ENCODE measurements around the gene SMYD3. TPM values are rescaled to one million over a fixed set of nuclear protein-coding genes. Genes with fewer than 3 reads are reported as not detected.

The SMYD3 gene
- total and polyA plus RNA-seq, 2 of the 13 experiments (the other 11 are each of a cell fraction or from before 2014, with no cell fraction given) = 27.7 to 35.8 TPM

DNA sequence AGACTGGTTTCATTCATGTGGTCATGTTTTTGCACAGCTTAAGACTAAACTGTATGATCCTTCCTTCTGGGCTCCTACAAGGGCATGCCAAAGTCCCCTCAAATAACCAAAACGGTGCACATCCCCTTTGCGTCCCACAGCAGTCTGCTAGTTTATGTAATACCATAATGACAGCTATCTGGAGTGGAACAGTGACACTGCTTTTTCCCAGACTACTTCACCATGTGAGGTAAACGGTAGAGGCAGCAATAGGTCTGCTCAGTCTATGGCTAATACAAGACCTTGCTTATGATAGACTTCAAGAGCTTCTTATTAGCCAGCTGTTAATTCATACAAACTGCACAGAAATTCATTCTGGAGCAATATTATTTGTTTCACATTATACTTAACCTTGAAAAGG lies 395.5 kb downstream of the SMYD3 start:
- WGBS (ENCODE audit: low lambda C conversion rate) = 97% methylated on average over 3 of the region's 3 CpGs
- Histone ChIP-seq H3K27ac (ENCODE audit: extremely low read length, insufficient read depth, low read length) (no peak overlapping the region), H3K36me3 (replicated peaks in 1 of 2; ENCODE audit: control insufficient read depth in 1 of 2, insufficient read depth in 2 of 2, low read length in 2 of 2) (no peaks in the 10 kb centered on the region), H3K9me3 (ENCODE audit: low read length) (no peaks in the 10 kb centered on the region), H3K27me3 (ENCODE audit: control insufficient read depth in 1 of 2, insufficient read depth in 2 of 2, low read length in 2 of 2) (no peaks in the 10 kb centered on the region), H3K9ac (ENCODE audit: insufficient read depth, low read depth, low read length) (no peak overlapping the region), H3K79me2 (ENCODE audit: insufficient read depth, low read length) (no peaks in the 10 kb centered on the region), H4K20me1 (ENCODE audit: insufficient read depth, low read length) (no peaks in the 10 kb centered on the region), H3K4me1 (ENCODE audit: insufficient read depth, low read length) (peaks cover 11% of the 10 kb centered on the region), H3K4me3 (replicated peaks in 1 of 3; ENCODE audit: insufficient read depth in 1 of 3, low read depth in 2 of 3, low read length in 3 of 3) (no peak overlapping the region), H3K4me2 (ENCODE audit: low read depth, low read length) (no peak overlapping the region), H2AFZ (ENCODE audit: low read length) (no peak overlapping the region)
- no peak for DNase-seq (ENCODE audit: low spot score)
- no peak for FAIRE-seq
- no peak for ATAC-seq
- BruUV-seq (replicated peaks) = no TSS peak
- POLR2A ChIA-PET = no interaction called here
- TF ChIP-seq ZNF780A (CRISPR knock-in tag; IDR thresholded peaks at IDR 0.05) = no peak
- TF ChIP-seq PCBP2 (optimal IDR thresholded peaks at IDR 0.05; ENCODE audit: low read depth, low read length, poor library complexity, severe bottlenecking) = no peak
- TF ChIP-seq HDAC1 (CRISPR knock-in tag; IDR thresholded peaks at IDR 0.05) = no peak
- TF ChIP-seq, protein P1, sequence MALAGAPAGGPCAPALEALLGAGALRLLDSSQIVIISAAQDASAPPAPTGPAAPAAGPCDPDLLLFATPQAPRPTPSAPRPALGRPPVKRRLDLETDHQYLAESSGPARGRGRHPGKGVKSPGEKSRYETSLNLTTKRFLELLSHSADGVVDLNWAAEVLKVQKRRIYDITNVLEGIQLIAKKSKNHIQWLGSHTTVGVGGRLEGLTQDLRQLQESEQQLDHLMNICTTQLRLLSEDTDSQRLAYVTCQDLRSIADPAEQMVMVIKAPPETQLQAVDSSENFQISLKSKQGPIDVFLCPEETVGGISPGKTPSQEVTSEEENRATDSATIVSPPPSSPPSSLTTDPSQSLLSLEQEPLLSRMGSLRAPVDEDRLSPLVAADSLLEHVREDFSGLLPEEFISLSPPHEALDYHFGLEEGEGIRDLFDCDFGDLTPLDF (CRISPR knock-in tag; IDR thresholded peaks at IDR 0.05) = no peak
- no peak for TF ChIP-seq NFRKB (IDR thresholded peaks at IDR 0.05)
- TF ChIP-seq PAF1 (CRISPR knock-in tag; IDR thresholded peaks at IDR 0.05) = no peak
- TF ChIP-seq ZNF484 (CRISPR knock-in tag; IDR thresholded peaks at IDR 0.05; ENCODE audit: borderline replicate concordance, low read depth) = no peak
- TF ChIP-seq NONO (IDR thresholded peaks at IDR 0.05) = no peak
- TF ChIP-seq NONO (CRISPR knock-in tag; conservative IDR thresholded peaks at IDR 0.05) = no peak
- TF ChIP-seq ZNF232 (CRISPR knock-in tag; IDR thresholded peaks at IDR 0.05; ENCODE audit: borderline replicate concordance) = no peak
- TF ChIP-seq TARDBP (CRISPR knock-in tag; IDR thresholded peaks at IDR 0.05) = no peak
- TF ChIP-seq, protein P2, sequence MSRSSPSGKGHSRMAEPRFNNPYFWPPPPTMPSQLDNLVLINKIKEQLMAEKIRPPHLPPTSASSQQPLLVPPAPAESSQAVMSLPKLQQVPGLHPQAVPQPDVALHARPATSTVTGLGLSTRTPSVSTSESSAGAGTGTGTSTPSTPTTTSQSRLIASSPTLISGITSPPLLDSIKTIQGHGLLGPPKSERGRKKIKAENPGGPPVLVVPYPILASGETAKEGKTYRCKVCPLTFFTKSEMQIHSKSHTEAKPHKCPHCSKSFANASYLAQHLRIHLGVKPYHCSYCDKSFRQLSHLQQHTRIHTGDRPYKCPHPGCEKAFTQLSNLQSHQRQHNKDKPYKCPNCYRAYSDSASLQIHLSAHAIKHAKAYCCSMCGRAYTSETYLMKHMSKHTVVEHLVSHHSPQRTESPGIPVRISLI (CRISPR knock-in tag; IDR thresholded peaks at IDR 0.05; ENCODE audit: borderline replicate concordance) = no peak
- no peak for TF ChIP-seq NCOA1 (CRISPR knock-in tag; IDR thresholded peaks at IDR 0.05)
- no peak for TF ChIP-seq NPAS2 (CRISPR knock-in tag; IDR thresholded peaks at IDR 0.05; ENCODE audit: borderline replicate concordance)
- no peak for TF ChIP-seq ZNF180 (CRISPR knock-in tag; IDR thresholded peaks at IDR 0.05; ENCODE audit: borderline replicate concordance, low read depth)
- TF ChIP-seq KLF12 (CRISPR knock-in tag; IDR thresholded peaks at IDR 0.05; ENCODE audit: borderline replicate concordance) = no peak
- TF ChIP-seq, protein P3, sequence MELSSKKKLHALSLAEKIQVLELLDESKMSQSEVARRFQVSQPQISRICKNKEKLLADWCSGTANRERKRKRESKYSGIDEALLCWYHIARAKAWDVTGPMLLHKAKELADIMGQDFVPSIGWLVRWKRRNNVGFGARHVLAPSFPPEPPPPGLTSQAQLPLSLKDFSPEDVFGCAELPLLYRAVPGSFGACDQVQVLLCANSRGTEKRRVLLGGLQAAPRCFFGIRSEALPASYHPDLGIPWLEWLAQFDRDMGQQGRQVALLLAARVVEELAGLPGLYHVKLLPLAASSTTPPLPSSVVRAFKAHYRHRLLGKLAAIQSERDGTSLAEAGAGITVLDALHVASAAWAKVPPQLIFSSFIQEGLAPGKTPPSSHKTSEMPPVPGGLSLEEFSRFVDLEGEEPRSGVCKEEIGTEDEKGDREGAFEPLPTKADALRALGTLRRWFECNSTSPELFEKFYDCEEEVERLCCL (CRISPR knock-in tag; IDR thresholded peaks at IDR 0.05; ENCODE audit: borderline replicate concordance) = no peak
- TF ChIP-seq ZNF615 (CRISPR knock-in tag; IDR thresholded peaks at IDR 0.05; ENCODE audit: borderline replicate concordance) = no peak
- TF ChIP-seq HNRNPLL (IDR thresholded peaks at IDR 0.05; ENCODE audit: low read depth, low read length, poor library complexity, severe bottlenecking) = no peak
- TF ChIP-seq ZNF460 (CRISPR knock-in tag; IDR thresholded peaks at IDR 0.05; ENCODE audit: borderline replicate concordance) = no peak
- intact Hi-C loops (cut with micrococcal nuclease; ENCODE audit: unreplicated experiment) = loop anchor here (10.0 kb wide), 1 partner anchor 957 kb away; the partner anchor contains the start of gene KIF26B
- in situ Hi-C loops (cut with HindIII; ENCODE audit: extremely low pct_ligation_motif_present, low pct_unique_long_range_greater_than_20kb) = no loop called here
- CTCF ChIA-PET (ENCODE audit: low intra/inter-chr PET ratio, low total read pairs) = no interaction called here
